K562 (cell line): ENCODE results near the gene RBM20. TPM values are rescaled to one million over a fixed set of nuclear protein-coding genes. Genes with fewer than 3 reads are reported as not detected.

Experiments
- CBFA2T3 ChIP-seq: fragments of 450-650 bp; IDR thresholded peaks from 2 replicates; pipeline ENCODE4 v1.6.1; 2017
- CHD2 ChIP-seq: IDR thresholded peaks from 2 replicates; pipeline ENCODE4 v1.6.1; 2011; ENCODE audit warnings: low read depth, low read length
- E2F4 ChIP-seq: sonication (generic); formaldehyde crosslinking; IDR thresholded peaks from 2 replicates; pipeline ENCODE4 v1.8.0; 2022; ENCODE audit warnings: mild to moderate bottlenecking, low read depth, missing genetic modification reagents
- HNRNPK ChIP-seq: fragments of 200-400 bp; formaldehyde crosslinking; IDR thresholded peaks from one replicate; pipeline ENCODE4 v1.6.1; 2018; ENCODE audit warnings: mild to moderate bottlenecking, low read depth, low read length; ENCODE audit not compliant: poor library complexity, severe bottlenecking
- IRF1 ChIP-seq: sonication (generic); formaldehyde crosslinking; IDR thresholded peaks from 2 replicates; pipeline ENCODE4 v1.8.0; 2022; ENCODE audit warnings: missing genetic modification reagents, mild to moderate bottlenecking, borderline replicate concordance
- MYBL2 ChIP-seq, 2 experiments: fragments of 450-650 bp in 1 of 2; sonication (generic) in 1 of 2; formaldehyde crosslinking in 1 of 2; IDR thresholded peaks; 2 replicates each; pipeline versions ENCODE4 v1.6.1 to v1.8.1; 2017 to 2022; ENCODE audit warnings: borderline replicate concordance in 1 of 2, inconsistent platforms in 1 of 2, low read depth in 1 of 2, mild to moderate bottlenecking in 1 of 2, missing genetic modification reagents in 1 of 2, moderate library complexity in 1 of 2
- NBN ChIP-seq: fragments of 450-650 bp; IDR thresholded peaks from 2 replicates; pipeline ENCODE4 v1.6.1; 2016; ENCODE audit warnings: low read depth, mild to moderate bottlenecking
- PTBP1 ChIP-seq: fragments of 200-400 bp; formaldehyde crosslinking; IDR thresholded peaks from 2 replicates; pipeline ENCODE4 v1.6.1; 2017; ENCODE audit warnings: low read depth, low read length
- SP2 ChIP-seq: IDR thresholded peaks from 2 replicates; pipeline ENCODE4 v1.6.1; 2011; ENCODE audit warnings: mild to moderate bottlenecking, low read depth, low read length, moderate library complexity; ENCODE audit not compliant: poor library complexity, severe bottlenecking; ENCODE audit errors: extremely low read depth
- ZBTB26 ChIP-seq: fragments of 450-650 bp; formaldehyde crosslinking; IDR thresholded peaks from 2 replicates; pipeline ENCODE4 v1.4.0; 2022; ENCODE audit warnings: missing genetic modification characterization
- ZNF589 ChIP-seq: fragments of 200-800 bp; sonication (Bioruptor generic); IDR thresholded peaks from 2 replicates; pipeline ENCODE4 v1.6.1; 2016; ENCODE audit warnings: low read depth, missing genetic modification characterization, missing compliant biosample characterization
- ZNF707 ChIP-seq: fragments of 250-450 bp; sonication (Bioruptor Pico); conservative IDR thresholded peaks from 2 replicates; pipeline ENCODE4 v1.8.0; 2022; ENCODE audit warnings: inconsistent platforms, mild to moderate bottlenecking, moderate library complexity
- ZNF830 ChIP-seq: fragments of 250-450 bp; sonication (Bioruptor Pico); IDR thresholded peaks from 2 replicates; pipeline ENCODE4 v1.5.0; 2021; ENCODE audit warnings: mild to moderate bottlenecking
- polyA plus RNA-seq, 8 experiments: library from polyadenylated mRNA; depleted of rRNA in 4 of 8; stranded (reverse) in 5 of 8; unstranded in 3 of 8; fragments of >200 nt; fragmentation: Nextera tagmentation in 2 of 8; fragmentation: Illumina TruSeq in 1 of 8; extraction: Ambion mirVana in 2 of 8; extraction: Trizol in 1 of 8; gene quantifications; 2 replicates each; pipeline versions ENCODE4 v1.2.1 to v1.2.3, GENCODE V29; 2011 to 2014; ENCODE audit warnings: inconsistent platforms in 1 of 8, missing spikeins in 1 of 8
- total RNA-seq, 7 experiments: library from RNA; depleted of rRNA in 6 of 7; stranded (reverse); fragments of >200 nt in 6 of 7; fragmentation: Illumina TruSeq in 2 of 7; extraction: Trizol in 2 of 7; gene quantifications; 2 replicates each; pipeline versions ENCODE4 v1.2.1 to v1.2.3, GENCODE V29; 2011 to 2021; ENCODE audit warnings: low replicate concordance in 1 of 7
- TF ChIP-seq, protein P1 (sequence below): sonication (generic); formaldehyde crosslinking; IDR thresholded peaks from 2 replicates; pipeline ENCODE4 v1.8.1; 2023; ENCODE audit warnings: mild to moderate bottlenecking, missing genetic modification reagents
- TF ChIP-seq, protein P2 (sequence below): fragments of 150-350 bp; conservative IDR thresholded peaks from 2 replicates; pipeline ENCODE4 v1.6.1; 2014; ENCODE audit warnings: low read length
- TF ChIP-seq, protein P3 (sequence below): sonication (generic); formaldehyde crosslinking; IDR thresholded peaks from 2 replicates; pipeline ENCODE4 v1.8.0; 2023; ENCODE audit warnings: mild to moderate bottlenecking, missing genetic modification reagents

The RBM20 gene
- total and polyA plus RNA-seq, 9 of the 15 experiments (the other 6 are each of a cell fraction or from before 2014, with no cell fraction given), result 0.63 to 5.7 (median 3.2) TPM

- TF ChIP-seq MYBL2 (IDR thresholded peaks at IDR 0.05; ENCODE audit: low read depth) (no peak), MYBL2 (CRISPR knock-in tag; IDR thresholded peaks at IDR 0.05; ENCODE audit: borderline replicate concordance) (no peak), SP2 (no peak), IRF1 (CRISPR knock-in tag) (no peak), ZBTB26 (no peak), ZNF707 (CRISPR knock-in tag) (no peak), E2F4 (CRISPR knock-in tag) (no peak), PTBP1 (no peak), HNRNPK (no peak), CHD2 (peak; percentile 70), ZNF589 (CRISPR knock-in tag) (no peak), CBFA2T3 (0 out of 2 replicates have a peak, but pooled peaks have one; percentile 12), NBN (no peak), ZNF830 (no peak)
- TF ChIP-seq, protein P1, sequence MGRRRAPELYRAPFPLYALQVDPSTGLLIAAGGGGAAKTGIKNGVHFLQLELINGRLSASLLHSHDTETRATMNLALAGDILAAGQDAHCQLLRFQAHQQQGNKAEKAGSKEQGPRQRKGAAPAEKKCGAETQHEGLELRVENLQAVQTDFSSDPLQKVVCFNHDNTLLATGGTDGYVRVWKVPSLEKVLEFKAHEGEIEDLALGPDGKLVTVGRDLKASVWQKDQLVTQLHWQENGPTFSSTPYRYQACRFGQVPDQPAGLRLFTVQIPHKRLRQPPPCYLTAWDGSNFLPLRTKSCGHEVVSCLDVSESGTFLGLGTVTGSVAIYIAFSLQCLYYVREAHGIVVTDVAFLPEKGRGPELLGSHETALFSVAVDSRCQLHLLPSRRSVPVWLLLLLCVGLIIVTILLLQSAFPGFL (CRISPR knock-in tag), result no peak
- TF ChIP-seq, protein P2, sequence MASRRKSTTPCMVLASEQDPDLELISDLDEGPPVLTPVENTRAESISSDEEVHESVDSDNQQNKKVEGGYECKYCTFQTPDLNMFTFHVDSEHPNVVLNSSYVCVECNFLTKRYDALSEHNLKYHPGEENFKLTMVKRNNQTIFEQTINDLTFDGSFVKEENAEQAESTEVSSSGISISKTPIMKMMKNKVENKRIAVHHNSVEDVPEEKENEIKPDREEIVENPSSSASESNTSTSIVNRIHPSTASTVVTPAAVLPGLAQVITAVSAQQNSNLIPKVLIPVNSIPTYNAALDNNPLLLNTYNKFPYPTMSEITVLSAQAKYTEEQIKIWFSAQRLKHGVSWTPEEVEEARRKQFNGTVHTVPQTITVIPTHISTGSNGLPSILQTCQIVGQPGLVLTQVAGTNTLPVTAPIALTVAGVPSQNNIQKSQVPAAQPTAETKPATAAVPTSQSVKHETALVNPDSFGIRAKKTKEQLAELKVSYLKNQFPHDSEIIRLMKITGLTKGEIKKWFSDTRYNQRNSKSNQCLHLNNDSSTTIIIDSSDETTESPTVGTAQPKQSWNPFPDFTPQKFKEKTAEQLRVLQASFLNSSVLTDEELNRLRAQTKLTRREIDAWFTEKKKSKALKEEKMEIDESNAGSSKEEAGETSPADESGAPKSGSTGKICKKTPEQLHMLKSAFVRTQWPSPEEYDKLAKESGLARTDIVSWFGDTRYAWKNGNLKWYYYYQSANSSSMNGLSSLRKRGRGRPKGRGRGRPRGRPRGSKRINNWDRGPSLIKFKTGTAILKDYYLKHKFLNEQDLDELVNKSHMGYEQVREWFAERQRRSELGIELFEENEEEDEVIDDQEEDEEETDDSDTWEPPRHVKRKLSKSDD, result no peak
- TF ChIP-seq, protein P3, sequence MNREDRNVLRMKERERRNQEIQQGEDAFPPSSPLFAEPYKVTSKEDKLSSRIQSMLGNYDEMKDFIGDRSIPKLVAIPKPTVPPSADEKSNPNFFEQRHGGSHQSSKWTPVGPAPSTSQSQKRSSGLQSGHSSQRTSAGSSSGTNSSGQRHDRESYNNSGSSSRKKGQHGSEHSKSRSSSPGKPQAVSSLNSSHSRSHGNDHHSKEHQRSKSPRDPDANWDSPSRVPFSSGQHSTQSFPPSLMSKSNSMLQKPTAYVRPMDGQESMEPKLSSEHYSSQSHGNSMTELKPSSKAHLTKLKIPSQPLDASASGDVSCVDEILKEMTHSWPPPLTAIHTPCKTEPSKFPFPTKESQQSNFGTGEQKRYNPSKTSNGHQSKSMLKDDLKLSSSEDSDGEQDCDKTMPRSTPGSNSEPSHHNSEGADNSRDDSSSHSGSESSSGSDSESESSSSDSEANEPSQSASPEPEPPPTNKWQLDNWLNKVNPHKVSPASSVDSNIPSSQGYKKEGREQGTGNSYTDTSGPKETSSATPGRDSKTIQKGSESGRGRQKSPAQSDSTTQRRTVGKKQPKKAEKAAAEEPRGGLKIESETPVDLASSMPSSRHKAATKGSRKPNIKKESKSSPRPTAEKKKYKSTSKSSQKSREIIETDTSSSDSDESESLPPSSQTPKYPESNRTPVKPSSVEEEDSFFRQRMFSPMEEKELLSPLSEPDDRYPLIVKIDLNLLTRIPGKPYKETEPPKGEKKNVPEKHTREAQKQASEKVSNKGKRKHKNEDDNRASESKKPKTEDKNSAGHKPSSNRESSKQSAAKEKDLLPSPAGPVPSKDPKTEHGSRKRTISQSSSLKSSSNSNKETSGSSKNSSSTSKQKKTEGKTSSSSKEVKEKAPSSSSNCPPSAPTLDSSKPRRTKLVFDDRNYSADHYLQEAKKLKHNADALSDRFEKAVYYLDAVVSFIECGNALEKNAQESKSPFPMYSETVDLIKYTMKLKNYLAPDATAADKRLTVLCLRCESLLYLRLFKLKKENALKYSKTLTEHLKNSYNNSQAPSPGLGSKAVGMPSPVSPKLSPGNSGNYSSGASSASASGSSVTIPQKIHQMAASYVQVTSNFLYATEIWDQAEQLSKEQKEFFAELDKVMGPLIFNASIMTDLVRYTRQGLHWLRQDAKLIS (CRISPR knock-in tag), result no peak
Observed at GRCh38 chr10:110613341-110613995, 30.7 kb upstream of the RBM20 start (continued).
